Hindlimb muscle (tissue), 1 donor: ENCODE measurements around the gene ARHGAP6. TPM values are rescaled to one million over a fixed set of nuclear protein-coding genes. Genes with fewer than 3 reads are reported as not detected.
A peak's percentile ranks its signal among the peaks of the same experiment; 100 is the strongest.

Experiments used
- DNase-seq: peaks from one replicate; pipeline ENCODE4 v3.0.0-alpha.2; 2013
- polyA plus RNA-seq: library from polyadenylated mRNA; unstranded; fragments of 120-200 nt; gene quantifications from one replicate; pipeline ENCODE4 v1.2.1, GENCODE V29; 2013; ENCODE audit not compliant: insufficient read length

Gene ARHGAP6
- polyA plus RNA-seq, 1 donor: 12.8 TPM

GRCh38 chrX:11103006-11103405 lies 562.7 kb downstream of the ARHGAP6 start:
- no peak for DNase-seq

- DNase-seq: peak; percentile 68
Observed at GRCh38 chrX:11100281-11101035, 565.3 kb downstream of the ARHGAP6 start.

DNA sequence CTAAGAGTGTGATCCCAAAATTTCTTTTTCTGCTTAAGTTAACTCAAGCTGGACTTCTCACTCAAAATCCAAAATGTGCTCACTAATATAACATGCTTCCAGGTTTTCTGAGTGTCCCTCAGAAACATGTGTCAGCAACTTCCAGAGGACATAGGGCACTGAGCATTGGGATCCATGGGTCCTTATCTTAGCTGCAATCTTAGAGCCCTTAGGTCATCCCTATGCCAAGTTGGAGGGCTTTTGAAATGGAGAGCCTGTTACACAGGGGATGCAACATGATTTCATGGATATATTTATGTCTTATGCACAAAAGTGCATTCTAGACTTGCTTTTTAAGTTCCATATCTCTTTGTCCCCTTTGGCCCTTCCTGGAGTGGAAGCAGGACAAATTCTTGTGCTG lies 566.3 kb downstream of the ARHGAP6 start:
- no peak for DNase-seq

- no peak for DNase-seq
Observed at GRCh38 chrX:11097933-11098332, 567.8 kb downstream of the ARHGAP6 start.

DNA sequence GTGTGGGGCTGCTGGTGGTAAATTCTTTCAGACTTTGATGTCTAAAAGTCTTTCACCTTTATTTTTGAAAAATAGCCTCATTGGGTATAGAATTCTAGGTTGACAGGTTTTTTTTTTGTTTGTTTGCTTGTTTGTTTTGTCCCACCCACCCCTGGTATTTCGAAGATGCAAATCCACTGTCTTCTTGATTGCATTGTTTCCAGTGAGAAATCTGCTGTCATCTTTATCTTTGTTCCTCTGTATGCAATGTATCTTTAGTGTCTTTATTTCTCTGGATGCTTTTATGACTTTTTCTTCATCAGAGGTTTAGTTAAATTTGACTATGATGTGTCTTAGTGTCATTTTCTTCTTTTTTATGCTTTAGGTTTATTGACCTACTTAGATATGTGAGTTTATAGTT lies 575.9 kb downstream of the ARHGAP6 start:
- no peak for DNase-seq

Other genes with a start within 250 kb of the ARHGAP6 start
- 21.5 TPM for gene MSL3, start 92.3 kb upstream of the ARHGAP6 start, polyA plus RNA-seq